ENCODE measurements around the gene GPR35.

DNA sequence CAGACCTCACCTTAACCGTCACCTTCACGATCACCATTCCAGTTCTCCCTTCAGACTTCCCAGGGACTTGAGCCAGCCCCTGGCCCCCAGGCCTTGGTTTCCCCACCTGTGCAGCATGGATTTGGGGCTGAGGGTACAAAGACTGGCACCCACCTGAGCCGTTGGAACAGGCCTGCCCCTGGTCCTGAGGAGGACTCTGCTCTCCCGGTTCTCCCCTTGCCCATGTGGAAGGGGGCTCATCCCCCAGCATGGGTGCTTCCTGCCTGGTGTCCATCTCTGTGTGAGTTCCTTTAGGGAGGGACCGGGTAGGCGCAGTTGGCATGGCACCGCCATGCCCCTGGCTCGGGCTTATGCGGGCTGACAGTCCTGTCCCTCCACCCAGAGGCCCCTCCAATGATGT is 10.9 kb upstream of the GPR35 start:
- TF ChIP-seq POLR2A (IDR thresholded peaks at IDR 0.05) (no peak), EP300 (IDR thresholded peaks at IDR 0.05; ENCODE audit: low read depth) (no peak)
- TF ChIP-seq, protein P1, sequence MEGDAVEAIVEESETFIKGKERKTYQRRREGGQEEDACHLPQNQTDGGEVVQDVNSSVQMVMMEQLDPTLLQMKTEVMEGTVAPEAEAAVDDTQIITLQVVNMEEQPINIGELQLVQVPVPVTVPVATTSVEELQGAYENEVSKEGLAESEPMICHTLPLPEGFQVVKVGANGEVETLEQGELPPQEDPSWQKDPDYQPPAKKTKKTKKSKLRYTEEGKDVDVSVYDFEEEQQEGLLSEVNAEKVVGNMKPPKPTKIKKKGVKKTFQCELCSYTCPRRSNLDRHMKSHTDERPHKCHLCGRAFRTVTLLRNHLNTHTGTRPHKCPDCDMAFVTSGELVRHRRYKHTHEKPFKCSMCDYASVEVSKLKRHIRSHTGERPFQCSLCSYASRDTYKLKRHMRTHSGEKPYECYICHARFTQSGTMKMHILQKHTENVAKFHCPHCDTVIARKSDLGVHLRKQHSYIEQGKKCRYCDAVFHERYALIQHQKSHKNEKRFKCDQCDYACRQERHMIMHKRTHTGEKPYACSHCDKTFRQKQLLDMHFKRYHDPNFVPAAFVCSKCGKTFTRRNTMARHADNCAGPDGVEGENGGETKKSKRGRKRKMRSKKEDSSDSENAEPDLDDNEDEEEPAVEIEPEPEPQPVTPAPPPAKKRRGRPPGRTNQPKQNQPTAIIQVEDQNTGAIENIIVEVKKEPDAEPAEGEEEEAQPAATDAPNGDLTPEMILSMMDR (IDR thresholded peaks at IDR 0.05): no peak
